ENCODE data around the gene SLC39A1.

Gene SLC39A1

GRCh38 chr1:153945795-153946621 is 17.3 kb downstream of the SLC39A1 start:
- no peak for DNase-seq

GRCh38 chr1:153945131-153945794 is 18.1 kb downstream of the SLC39A1 start:
- DNase-seq = no peak

GRCh38 chr1:153944827-153945117 is 18.6 kb downstream of the SLC39A1 start:
- no peak for DNase-seq

GRCh38 chr1:153944005-153944826 is 19.1 kb downstream of the SLC39A1 start:
- no peak for DNase-seq

- no peak for DNase-seq
These were observed 20.4 kb downstream of the SLC39A1 start for GRCh38 chr1:153942766-153943549.

- DNase-seq = no peak
These were observed 21.3 kb downstream of the SLC39A1 start for GRCh38 chr1:153941826-153942725.

GRCh38 chr1:153940756-153941155 is 22.6 kb downstream of the SLC39A1 start:
- no peak for DNase-seq

GRCh38 chr1:153939476-153939875 is 23.9 kb downstream of the SLC39A1 start:
- no peak for DNase-seq

- no peak for DNase-seq
These were observed 24.3 kb downstream of the SLC39A1 start for GRCh38 chr1:153938996-153939395.

- no peak for DNase-seq
These were observed 26.0 kb downstream of the SLC39A1 start for GRCh38 chr1:153937331-153937730.

GRCh38 chr1:153936011-153936802 is 27.1 kb downstream of the SLC39A1 start:
- no peak for DNase-seq

- DNase-seq = no peak
These were observed 28.6 kb downstream of the SLC39A1 start for GRCh38 chr1:153934746-153935145.

- no peak for DNase-seq
These were observed 29.4 kb downstream of the SLC39A1 start for GRCh38 chr1:153933955-153934354.

- DNase-seq = no peak
These were observed 29.9 kb downstream of the SLC39A1 start for GRCh38 chr1:153933430-153933829.

- DNase-seq = no peak
These were observed 30.9 kb downstream of the SLC39A1 start for GRCh38 chr1:153932156-153933131.

- no peak for DNase-seq
These were observed 33.1 kb downstream of the SLC39A1 start for GRCh38 chr1:153929981-153930948.

GRCh38 chr1:153929426-153929825 is 33.9 kb downstream of the SLC39A1 start:
- no peak for DNase-seq

GRCh38 chr1:153928791-153929341 is 34.5 kb downstream of the SLC39A1 start:
- no peak for DNase-seq
